HL-60 (cell line): ENCODE data around the gene NFE2L3.
A peak's percentile ranks its signal among the peaks of the same experiment; 100 is the strongest.

Source experiments
- DNase-seq, 2 experiments: peaks; one replicate each; pipeline ENCODE4 v3.0.0-alpha.2; 2010 to 2020; ENCODE audit warnings: low read depth in 1 of 2, low spot score in 1 of 2
- H3K27ac ChIP-seq: fragments of 250-450 bp; sonication (Bioruptor Pico); replicated peaks from 2 replicates; pipeline ENCODE4 v1.5.1; 2020; ENCODE audit warnings: mild to moderate bottlenecking, moderate library complexity
- H3K27me3 ChIP-seq: fragments of 250-450 bp; sonication (Bioruptor Pico); 2 replicates; pipeline ENCODE4 v1.5.1; 2021; ENCODE audit warnings: mild to moderate bottlenecking, moderate library complexity; ENCODE audit not compliant: insufficient read depth, poor library complexity, severe bottlenecking
- H3K4me3 ChIP-seq: replicated peaks from 2 replicates; pipeline ENCODE4 v1.5.1; 2011; ENCODE audit warnings: mild to moderate bottlenecking, control low read depth, low read length; ENCODE audit not compliant: insufficient read depth
- CTCF ChIP-seq: IDR thresholded peaks from one replicate; pipeline ENCODE4 v1.5.1; 2011; ENCODE audit warnings: low read length, control low read depth, inconsistent platforms; ENCODE audit not compliant: insufficient read depth
- GABPA ChIP-seq: IDR thresholded peaks from 2 replicates; pipeline ENCODE4 v1.6.1; 2012; ENCODE audit warnings: low read depth
- POLR2AphosphoS5 ChIP-seq: IDR thresholded peaks from 2 replicates; pipeline ENCODE4 v1.6.1; 2012; ENCODE audit warnings: low read depth
- REST ChIP-seq: IDR thresholded peaks from 2 replicates; pipeline ENCODE4 v1.6.1; 2012; ENCODE audit warnings: low read depth; ENCODE audit not compliant: insufficient replicate concordance
- SPI1 ChIP-seq: IDR thresholded peaks from 2 replicates; pipeline ENCODE4 v1.6.1; 2012; ENCODE audit warnings: low read depth, mild to moderate bottlenecking, borderline replicate concordance
- long read RNA-seq: library from polyadenylated mRNA; unstranded; transcript quantifications from one replicate; pipeline ENCODE4 v2.0.0, GENCODE V29; 2020

Gene NFE2L3
- long read RNA-seq, partial matches to known transcripts = 0 of 1 reads
- long read RNA-seq, other reads (novel, unspliced or antisense) = 0 of 1 reads

GRCh38 chr7:26151953-26152781 is at the start of gene NFE2L3:
Gene NFE2L3 (plus strand): TSS chr7:26152198. CDS start chr7:26152499, 301 bp downstream.
- peak; percentile 50 to 80 for DNase-seq
- Histone ChIP-seq H3K27me3 (peaks cover 2% of the 10 kb centered on the region), H3K4me3 (peak within 1 kb of the TSS; percentile 55), H3K27ac (peak within 1 kb of the TSS; percentile 56; the same call in 1 of the 2 replicates)
- TF ChIP-seq POLR2AphosphoS5 = peak; percentile 41
- no peak for TF ChIP-seq CTCF

- TF ChIP-seq CTCF (no peak), POLR2AphosphoS5 (no peak), GABPA (no peak), SPI1 (peak; percentile 88), REST (no peak)
- Histone ChIP-seq H3K27ac (peak overlapping the region; percentile 28), H3K27me3 (no peaks in the 10 kb centered on the region), H3K4me3 (no peak overlapping the region)
- peak in 1 of 2 experiments; percentile 39 for DNase-seq
Measured at GRCh38 chr7:26103596-26103995, 48.4 kb upstream of the NFE2L3 start.

GRCh38 chr7:26105236-26105635 is 46.8 kb upstream of the NFE2L3 start:
- H3K27me3 ChIP-seq = no peaks in the 10 kb centered on the region
- DNase-seq = no peak
- no peak overlapping the region for H3K4me3 ChIP-seq
- TF ChIP-seq POLR2AphosphoS5 (no peak), CTCF (no peak), GABPA (no peak), REST (no peak), SPI1 (no peak)
- H3K27ac ChIP-seq = no peak overlapping the region
